HepG2 (cell line): ENCODE data around the gene PPIB. TPM values are rescaled to one million over a fixed set of nuclear protein-coding genes. Genes with fewer than 3 reads are reported as not detected.
A peak's percentile ranks its signal among the peaks of the same experiment; 100 is the strongest.

ENCODE experiments used
- ARID5B ChIP-seq: IDR thresholded peaks from 2 replicates; pipeline ENCODE4 v1.4.0; 2020; ENCODE audit warnings: mild to moderate bottlenecking, missing genetic modification reagents
- ARNTL ChIP-seq: sonication (generic); formaldehyde crosslinking; IDR thresholded peaks from 2 replicates; pipeline ENCODE4 v1.4.0; 2020; ENCODE audit warnings: mild to moderate bottlenecking, missing genetic modification reagents
- ATF1 ChIP-seq: IDR thresholded peaks from 2 replicates; pipeline ENCODE4 v1.6.1; 2016; ENCODE audit warnings: mild to moderate bottlenecking, control low read depth
- BORCS8-MEF2B ChIP-seq: sonication (generic); formaldehyde crosslinking; IDR thresholded peaks from 2 replicates; pipeline ENCODE4 v1.8.0; 2022; ENCODE audit warnings: mild to moderate bottlenecking, missing genetic modification reagents
- EED ChIP-seq: sonication (generic); formaldehyde crosslinking; IDR thresholded peaks from 2 replicates; pipeline ENCODE4 v1.5.0; 2020; ENCODE audit warnings: mild to moderate bottlenecking, missing genetic modification reagents
- HMG20A ChIP-seq: IDR thresholded peaks from 2 replicates; pipeline ENCODE4 v1.6.1; 2016; ENCODE audit warnings: borderline replicate concordance
- JUND ChIP-seq: sonication (generic); formaldehyde crosslinking; IDR thresholded peaks from 2 replicates; pipeline ENCODE4 v1.8.0; 2022; ENCODE audit warnings: mild to moderate bottlenecking, missing genetic modification reagents
- MAX ChIP-seq: IDR thresholded peaks from 2 replicates; pipeline ENCODE4 v1.6.1; 2012; ENCODE audit warnings: inconsistent platforms
- MLX ChIP-seq: IDR thresholded peaks from 2 replicates; pipeline ENCODE4 v1.6.1; 2016
- MTA1 ChIP-seq: sonication (generic); formaldehyde crosslinking; IDR thresholded peaks from 2 replicates; pipeline ENCODE4 v1.4.0; 2020; ENCODE audit warnings: missing genetic modification reagents, mild to moderate bottlenecking, borderline replicate concordance
- RNF219 ChIP-seq: sonication (generic); formaldehyde crosslinking; IDR thresholded peaks from 2 replicates; pipeline ENCODE4 v1.5.0; 2020; ENCODE audit warnings: mild to moderate bottlenecking, missing genetic modification reagents
- ZBTB37 ChIP-seq: sonication (generic); formaldehyde crosslinking; IDR thresholded peaks from 2 replicates; pipeline ENCODE4 v1.4.0; 2020; ENCODE audit warnings: mild to moderate bottlenecking, missing genetic modification reagents
- ZNF430 ChIP-seq: sonication (generic); formaldehyde crosslinking; IDR thresholded peaks from 2 replicates; pipeline ENCODE4 v1.9.0; 2021; ENCODE audit warnings: mild to moderate bottlenecking, missing genetic modification reagents
- ZNF512B ChIP-seq: sonication (generic); formaldehyde crosslinking; IDR thresholded peaks from 2 replicates; pipeline ENCODE4 v1.5.1; 2020; ENCODE audit warnings: missing genetic modification reagents, mild to moderate bottlenecking, borderline replicate concordance
- ZNF629 ChIP-seq: sonication (generic); formaldehyde crosslinking; conservative IDR thresholded peaks from 2 replicates; pipeline ENCODE4 v1.5.0; 2020; ENCODE audit warnings: missing genetic modification reagents
- polyA plus RNA-seq, 8 experiments: library from polyadenylated mRNA; depleted of rRNA in 3 of 8; stranded (reverse) in 7 of 8; unstranded in 1 of 8; fragments of >200 nt; fragmentation: Illumina TruSeq in 4 of 8; extraction: Trizol in 4 of 8; gene quantifications; 2 replicates each; pipeline versions ENCODE4 v1.2.1 to v1.2.3, GENCODE V29; 2011 to 2016; ENCODE audit warnings: low read depth in 4 of 8, missing spikeins in 1 of 8, mixed read lengths in 1 of 8; ENCODE audit not compliant: insufficient read depth in 1 of 8
- total RNA-seq, 5 experiments: library from RNA; depleted of rRNA; stranded (reverse); fragments of >200 nt; fragmentation: Illumina TruSeq; extraction: Trizol; gene quantifications; 2 replicates each; pipeline ENCODE4 v1.2.3, GENCODE V29; 2016; ENCODE audit warnings: low read depth in 1 of 5

The PPIB gene
- total and polyA plus RNA-seq, 2 of the 13 experiments (the other 11 are each of a cell fraction or from before 2014, with no cell fraction given): 780 to 882 TPM

- TF ChIP-seq ZNF512B (CRISPR knock-in tag) (no peak), ZNF430 (CRISPR knock-in tag) (no peak), MAX (peak; percentile 86), RNF219 (CRISPR knock-in tag) (no peak), HMG20A (CRISPR knock-in tag) (0 out of 2 replicates have a peak, but pooled peaks have one; percentile 30), ZBTB37 (CRISPR knock-in tag) (peak; percentile 72; the same call in 1 of the 2 replicates), MTA1 (peak; percentile 90; the same call in 1 of the 2 replicates), ATF1 (CRISPR knock-in tag) (no peak), ARNTL (CRISPR knock-in tag) (0 out of 2 replicates have a peak, but pooled peaks have one; percentile 34), BORCS8-MEF2B (CRISPR knock-in tag) (peak; percentile 66; the same call in 1 of the 2 replicates), JUND (CRISPR knock-in tag) (no peak), ARID5B (peak; percentile 58; the same call in 1 of the 2 replicates), MLX (no peak), ZNF629 (CRISPR knock-in tag) (no peak), EED (CRISPR knock-in tag) (no peak)
These were observed 15.7 kb downstream of the PPIB start (continued) for GRCh38 chr15:64146885-64147681.
